Measurements from ENCODE around the gene SLC15A3.

- TF ChIP-seq CTCF (IDR thresholded peaks at IDR 0.05; ENCODE audit: low read depth, low read length, poor library complexity, severe bottlenecking) (no peak), EZH2phosphoT487 (IDR thresholded peaks at IDR 0.05; ENCODE audit: borderline replicate concordance, low read length) (no peak)
These were observed 14.8 kb downstream of the SLC15A3 start for GRCh38 chr11:60937144-60937527.

Measured in DOHH2 (cell line).